Right atrium auricular region (tissue), 2 donors: ENCODE data around the gene PRRT4. TPM values are rescaled to one million over a fixed set of nuclear protein-coding genes. Genes with fewer than 3 reads are reported as not detected.

Experiments used
- DNase-seq: peaks from one replicate; pipeline ENCODE4 v3.0.0-alpha.2; 2019; ENCODE audit warnings: low spot score
- H3K27ac ChIP-seq, 2 donors: fragments of 200-600 bp; sonication (generic); 1 replicate in 1 of 2; 2 replicates in 1 of 2; pipeline ENCODE4 v1.5.1; 2016 to 2019
- H3K27me3 ChIP-seq, 2 donors: fragments of 200-600 bp; sonication (generic); one replicate each; pipeline versions ENCODE4 v1.5.1 to v1.6.0; 2017 to 2019
- H3K36me3 ChIP-seq: fragments of 200-600 bp; sonication (generic); one replicate; pipeline ENCODE4 v1.5.1; 2016
- H3K4me1 ChIP-seq, 2 donors: fragments of 200-600 bp; sonication (generic); one replicate each; pipeline versions ENCODE4 v1.5.1 to v1.6.0; 2017 to 2019
- H3K4me3 ChIP-seq, 2 donors: fragments of 200-600 bp; sonication (generic); 1 replicate in 1 of 2; 2 replicates in 1 of 2; pipeline ENCODE4 v1.5.1; 2017 to 2019; ENCODE audit warnings: mild to moderate bottlenecking in 1 of 2, moderate library complexity in 1 of 2
- H3K9me3 ChIP-seq, 2 donors: fragments of 200-600 bp; sonication (generic); one replicate each; pipeline ENCODE4 v1.5.1; 2019
- CTCF ChIP-seq, 2 donors: fragments of 200-600 bp; sonication (generic); IDR thresholded peaks; one replicate each; pipeline ENCODE4 v1.5.1; 2019; ENCODE audit warnings: antibody characterized with exemption in 2 of 2
- total RNA-seq, 2 donors: library from RNA; depleted of rRNA; stranded (reverse); fragments of >200 nt; gene quantifications; one replicate each; pipeline ENCODE4 v1.1.0, GENCODE V29; 2016

The PRRT4 gene
- total RNA-seq, 2 donors from 2014 or later = 0.37 to 1.1 TPM

DNA sequence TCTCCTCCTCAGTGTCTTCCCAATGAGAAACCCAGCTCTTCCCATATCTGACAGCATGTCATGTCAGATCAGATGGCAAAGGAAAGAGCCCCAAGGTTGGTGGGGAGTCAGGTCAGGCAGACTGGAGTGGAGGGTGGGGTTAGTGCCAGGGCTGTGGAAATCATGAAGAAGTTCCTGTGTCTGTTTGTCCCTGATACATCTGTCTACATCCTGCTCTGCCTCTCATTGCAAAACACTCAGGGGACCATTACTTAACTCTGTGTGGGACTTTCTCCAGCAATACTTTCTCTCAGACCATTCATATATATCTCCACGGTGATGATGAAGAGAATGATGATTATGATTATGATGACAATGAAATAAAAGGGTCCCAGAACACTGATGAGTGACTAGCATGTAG lies 3.3 kb downstream of the PRRT4 start:
- Histone ChIP-seq H3K27me3 (no peaks in the 10 kb centered on the region), H3K9me3 (no peaks in the 10 kb centered on the region), H3K27ac (no peak overlapping the region), H3K4me1 (peaks cover 0 to 16% of the 10 kb centered on the region in 2 donors), H3K4me3 (no peak overlapping the region), H3K36me3 (no peaks in the 10 kb centered on the region)
- no peak for DNase-seq
- no peak for TF ChIP-seq CTCF (IDR thresholded peaks at IDR 0.05)

DNA sequence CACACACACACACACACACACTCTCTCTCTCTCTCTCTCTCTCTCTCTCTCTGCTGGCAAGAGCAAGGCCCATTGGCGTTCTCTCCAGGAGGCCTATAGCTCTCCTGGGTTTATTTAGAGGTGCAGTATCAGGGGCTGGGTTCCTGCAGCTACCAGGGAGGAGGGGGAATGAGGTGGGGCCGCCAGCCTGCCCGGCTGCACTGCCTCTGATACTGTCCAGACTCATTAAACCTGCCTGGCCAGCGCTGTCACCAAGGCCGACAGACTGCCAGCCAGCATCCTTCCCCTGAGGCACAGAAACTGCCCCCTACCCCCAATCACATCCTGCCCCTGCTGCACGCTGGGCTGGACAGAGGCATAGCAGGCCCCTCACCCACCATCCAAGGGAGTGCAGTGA lies 4.3 kb downstream of the PRRT4 start:
- no peak overlapping the region for H3K27ac ChIP-seq
- no peak for DNase-seq
- H3K4me1 ChIP-seq = peaks cover 0 to 20% of the 10 kb centered on the region in 2 donors
- TF ChIP-seq CTCF (IDR thresholded peaks at IDR 0.05) = no peak
- no peaks in the 10 kb centered on the region for H3K27me3 ChIP-seq
- no peak overlapping the region for H3K4me3 ChIP-seq
- no peaks in the 10 kb centered on the region for H3K9me3 ChIP-seq
- H3K36me3 ChIP-seq = no peaks in the 10 kb centered on the region

DNA sequence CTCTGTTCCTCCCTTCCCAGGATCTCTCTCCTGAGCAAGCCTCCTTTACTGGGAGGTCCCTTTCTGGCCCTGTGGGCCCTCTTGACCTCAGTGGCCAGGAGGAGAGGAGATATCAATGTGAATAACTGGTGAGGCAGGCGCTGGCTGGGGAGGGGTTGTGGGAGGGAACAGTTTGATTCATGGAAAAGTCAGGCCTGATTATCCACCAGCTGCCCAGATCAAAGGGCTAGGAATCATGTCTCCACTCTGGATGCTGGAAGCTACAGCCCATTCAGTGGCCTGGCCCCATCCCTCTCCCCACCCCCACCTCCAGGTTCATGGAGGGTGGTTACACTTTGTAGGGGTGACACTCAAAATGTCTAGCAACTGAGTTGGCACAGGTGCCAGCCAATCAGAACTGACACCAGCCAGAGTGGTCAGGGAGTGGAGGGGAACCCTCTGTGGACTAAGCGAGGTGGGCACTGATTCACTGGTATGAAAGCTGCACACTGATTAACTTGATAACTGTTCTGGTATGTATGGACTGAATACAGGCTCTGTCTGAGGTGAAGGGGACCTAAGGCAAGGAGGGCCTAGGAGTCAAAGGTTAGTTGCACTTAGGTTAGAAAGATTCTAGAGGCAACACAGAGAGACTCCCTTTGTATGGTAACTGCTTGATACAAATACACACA lies 4.8 kb downstream of the PRRT4 start:
- TF ChIP-seq CTCF (IDR thresholded peaks at IDR 0.05) = no peak
- no peaks in the 10 kb centered on the region for H3K27me3 ChIP-seq
- H3K36me3 ChIP-seq = no peaks in the 10 kb centered on the region
- H3K4me3 ChIP-seq = no peak overlapping the region
- peaks cover 0 to 19% of the 10 kb centered on the region in 2 donors for H3K4me1 ChIP-seq
- H3K27ac ChIP-seq = no peak overlapping the region
- no peak for DNase-seq
- H3K9me3 ChIP-seq = no peaks in the 10 kb centered on the region

GRCh38 chr7:128353610-128354009 lies 7.9 kb downstream of the PRRT4 start:
- TF ChIP-seq CTCF (IDR thresholded peaks at IDR 0.05) = no peak
- Histone ChIP-seq H3K9me3 (no peaks in the 10 kb centered on the region), H3K27ac (no peak overlapping the region), H3K4me1 (peaks cover 0 to 12% of the 10 kb centered on the region in 2 donors), H3K4me3 (no peak overlapping the region), H3K36me3 (no peaks in the 10 kb centered on the region), H3K27me3 (no peaks in the 10 kb centered on the region)
- no peak for DNase-seq

DNA sequence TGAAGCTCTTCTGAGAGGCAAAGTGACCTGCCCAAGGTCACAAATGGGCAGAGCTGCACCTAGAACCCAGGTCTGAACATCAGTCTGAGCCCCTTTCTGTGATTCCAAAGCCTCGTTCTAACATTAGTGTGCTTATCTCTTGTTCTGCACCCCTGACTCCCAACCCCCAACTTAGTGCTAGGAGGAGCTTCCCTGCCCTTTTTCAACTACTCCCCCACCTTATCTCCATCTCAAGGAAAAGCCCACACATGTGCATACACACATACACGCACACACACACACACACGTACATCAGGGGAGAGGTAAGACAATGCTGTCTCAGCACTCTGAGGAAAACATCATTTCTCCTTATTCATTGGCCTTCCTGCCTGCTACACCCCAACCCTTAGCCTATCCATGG lies 8.3 kb downstream of the PRRT4 start:
- peaks cover 0 to 12% of the 10 kb centered on the region in 2 donors for H3K4me1 ChIP-seq
- H3K27ac ChIP-seq = no peak overlapping the region
- H3K36me3 ChIP-seq = no peaks in the 10 kb centered on the region
- DNase-seq = no peak
- H3K27me3 ChIP-seq = no peaks in the 10 kb centered on the region
- no peak for TF ChIP-seq CTCF (IDR thresholded peaks at IDR 0.05)
- H3K4me3 ChIP-seq = no peak overlapping the region
- no peaks in the 10 kb centered on the region for H3K9me3 ChIP-seq

DNA sequence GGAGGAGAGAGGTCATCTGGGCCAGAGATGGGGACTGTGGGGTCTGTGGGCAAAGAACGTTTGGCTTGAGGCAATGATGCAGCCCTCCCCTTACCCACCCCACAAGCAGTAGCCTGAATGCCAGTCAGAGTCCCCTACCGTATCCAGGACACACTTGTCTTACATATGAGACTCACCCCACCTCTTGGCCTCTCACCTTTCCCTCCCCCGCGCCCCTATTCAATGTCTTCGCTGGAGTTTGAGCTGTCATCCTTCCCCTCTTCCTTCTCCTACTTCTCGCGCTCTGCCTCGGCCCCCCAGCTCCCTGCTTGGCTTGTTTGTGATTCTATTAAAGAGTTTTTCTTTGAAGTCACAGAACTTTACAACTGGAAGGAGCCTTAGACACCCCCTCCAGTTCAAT lies 8.9 kb downstream of the PRRT4 start:
- Histone ChIP-seq H3K36me3 (no peaks in the 10 kb centered on the region), H3K27me3 (no peaks in the 10 kb centered on the region), H3K9me3 (no peaks in the 10 kb centered on the region), H3K4me3 (no peak overlapping the region), H3K4me1 (peaks cover 0 to 12% of the 10 kb centered on the region in 2 donors), H3K27ac (no peak overlapping the region)
- DNase-seq = no peak
- TF ChIP-seq CTCF (IDR thresholded peaks at IDR 0.05) = no peak
